H1 (cell line): Measurements from ENCODE around the gene SLC9A3. TPM values are rescaled to one million over a fixed set of nuclear protein-coding genes. Genes with fewer than 3 reads are reported as not detected.

Experiments used
- BRCA1 ChIP-seq: IDR thresholded peaks from 2 replicates; pipeline ENCODE4 v1.6.1; 2012; ENCODE audit warnings: low read depth, low read length, improper control_type of control experiment
- CEBPB ChIP-seq: IDR thresholded peaks from 2 replicates; pipeline ENCODE4 v1.6.1; 2012; ENCODE audit warnings: low read depth, low read length
- EP300 ChIP-seq, 2 experiments: IDR thresholded peaks; 1 replicate in 1 of 2; 2 replicates in 1 of 2; pipeline ENCODE4 v1.6.1; 2011 to 2012; ENCODE audit warnings: low read depth in 2 of 2, low read length in 2 of 2, mild to moderate bottlenecking in 2 of 2, borderline replicate concordance in 1 of 2, inconsistent platforms in 1 of 2, moderate library complexity in 1 of 2
- EZH2 ChIP-seq: fragments of 200-600 bp; sonication (generic); IDR thresholded peaks from 2 replicates; pipeline ENCODE4 v1.7.1; 2012; ENCODE audit warnings: low read depth, mild to moderate bottlenecking, moderate library complexity, low read length, inconsistent platforms; ENCODE audit not compliant: severe bottlenecking
- SUZ12 ChIP-seq: fragments of 200-600 bp; sonication (generic); IDR thresholded peaks from 2 replicates; pipeline ENCODE4 v1.6.1; 2012; ENCODE audit warnings: mild to moderate bottlenecking, inconsistent platforms, low read length, moderate library complexity, mixed read lengths
- polyA plus RNA-seq, 7 experiments: library from polyadenylated mRNA; depleted of rRNA in 3 of 7; stranded (reverse) in 5 of 7; unstranded in 2 of 7; fragments of >200 nt in 5 of 7; fragments of 200-250 nt in 2 of 7; gene quantifications; 1 replicate in 5 of 7; 2 replicates in 1 of 7; 4 replicates in 1 of 7; pipeline versions ENCODE4 v1.2.1 to v1.2.3, GENCODE V29; 2011 to 2013; ENCODE audit warnings: missing spikeins in 2 of 7, mixed read lengths in 2 of 7
- total RNA-seq: library from RNA; stranded (reverse); fragmentation: NEBNext Ultra II Directional; extraction: Animal tissue kit (Norgen Biotek cat#: 25700); gene quantifications from 2 replicates; pipeline ENCODE4 v1.2.1, GENCODE V29; 2021

Gene SLC9A3
- total and polyA plus RNA-seq, 2 of the 8 experiments (the other 6 are each of a cell fraction or from before 2014, with no cell fraction given), result 0.95 to 1.0 TPM

DNA sequence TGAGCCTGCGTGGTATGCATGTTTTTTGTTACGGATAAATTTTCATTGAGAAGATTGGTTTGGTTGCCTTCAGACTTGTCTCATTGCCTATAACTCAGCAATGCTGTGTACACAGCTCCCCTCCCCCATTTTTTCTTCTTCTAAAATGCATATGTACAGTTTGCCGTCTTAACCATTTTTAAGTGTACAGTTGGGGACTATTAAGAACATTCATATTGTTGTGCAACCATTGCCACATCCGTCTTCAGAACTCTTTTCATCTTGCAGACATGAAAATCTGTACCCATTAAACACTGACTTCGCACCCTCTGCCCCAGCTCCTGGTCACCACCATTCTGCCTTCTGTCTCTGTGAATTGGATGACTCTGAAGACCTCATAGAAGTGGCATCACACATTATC is 75.1 kb downstream of the SLC9A3 start (continued):
- TF ChIP-seq EP300 (IDR thresholded peaks at IDR 0.05; ENCODE audit: borderline replicate concordance in 1 of 2, low read depth in 2 of 2, low read length in 2 of 2) (no peak), CEBPB (no peak), BRCA1 (no peak), SUZ12 (no peak), EZH2 (no peak)
